ENCODE measurements around the gene SERPIND1.

The SERPIND1 gene

DNA sequence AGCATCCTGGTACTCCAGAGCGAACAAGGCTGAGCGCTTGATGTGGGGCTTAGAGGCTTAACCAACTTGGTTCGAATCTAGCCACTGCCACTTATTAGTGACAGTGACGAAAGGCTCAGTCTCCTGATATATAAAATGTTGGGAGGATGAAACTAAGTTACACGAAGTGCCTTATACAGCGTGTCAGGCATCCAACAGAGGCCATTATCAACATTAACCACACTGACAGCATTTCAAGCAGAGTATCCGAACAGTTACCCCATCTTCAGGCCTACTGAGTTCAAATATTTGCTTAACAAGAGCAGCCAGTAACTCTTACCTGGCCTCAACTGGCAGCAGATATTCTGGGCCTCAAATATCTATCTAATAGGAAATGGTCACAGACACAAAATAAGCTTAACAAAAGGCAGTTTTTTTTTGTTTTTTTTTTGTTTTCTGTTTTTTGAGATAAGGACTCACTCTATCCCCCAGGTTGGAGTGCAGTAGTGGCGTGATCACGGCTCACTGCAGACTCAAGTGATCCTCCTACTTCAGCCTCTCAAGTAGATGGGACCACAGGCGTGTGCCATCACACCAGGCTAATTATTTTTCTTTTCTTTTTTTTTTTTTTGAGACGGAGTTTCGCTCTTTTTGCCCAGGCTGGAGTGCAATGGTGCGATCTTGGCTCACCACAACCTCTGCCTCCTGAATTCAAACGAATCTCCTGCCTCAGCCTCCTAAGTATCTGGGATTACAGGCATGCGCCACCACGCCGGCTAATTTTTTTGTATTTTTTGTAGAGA lies 2.9 kb downstream of the SERPIND1 start:
- DNase-seq: no peak

DNA sequence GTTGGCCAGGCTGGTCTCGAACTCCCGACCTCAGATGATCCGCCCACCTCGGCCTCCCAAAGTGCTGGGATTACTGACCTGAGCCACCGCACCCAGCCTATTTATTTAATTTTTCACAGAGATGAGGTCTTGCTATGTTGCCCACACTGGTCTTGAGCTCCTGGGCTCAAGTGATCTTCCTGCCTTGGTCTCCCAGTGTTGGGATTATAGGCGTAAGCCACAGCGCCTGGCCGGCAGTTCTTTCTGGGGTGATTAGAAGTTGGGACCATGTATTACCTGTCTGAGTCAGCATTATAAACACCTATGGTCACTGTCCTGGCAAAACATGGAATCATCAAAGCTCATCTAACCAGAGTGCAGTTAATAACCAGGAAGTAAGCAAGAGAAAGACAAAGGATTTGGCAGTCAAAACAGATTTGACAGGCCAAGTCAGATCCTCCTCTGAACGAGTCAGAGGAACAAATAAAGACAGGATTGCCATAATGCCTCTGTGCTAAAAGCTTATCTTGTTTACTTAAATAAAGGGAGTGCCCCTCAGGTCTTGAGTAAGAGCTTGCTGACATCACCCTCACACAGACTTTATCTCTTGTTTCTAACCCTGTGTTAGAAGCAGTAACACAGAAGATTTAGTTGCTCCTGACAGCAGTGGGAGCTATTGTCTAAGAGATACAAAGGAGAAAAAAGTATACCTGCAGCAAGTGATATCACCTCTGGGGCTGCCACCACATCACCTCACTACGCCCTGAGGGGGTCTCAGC lies 3.7 kb downstream of the SERPIND1 start:
- no peak for DNase-seq

DNA sequence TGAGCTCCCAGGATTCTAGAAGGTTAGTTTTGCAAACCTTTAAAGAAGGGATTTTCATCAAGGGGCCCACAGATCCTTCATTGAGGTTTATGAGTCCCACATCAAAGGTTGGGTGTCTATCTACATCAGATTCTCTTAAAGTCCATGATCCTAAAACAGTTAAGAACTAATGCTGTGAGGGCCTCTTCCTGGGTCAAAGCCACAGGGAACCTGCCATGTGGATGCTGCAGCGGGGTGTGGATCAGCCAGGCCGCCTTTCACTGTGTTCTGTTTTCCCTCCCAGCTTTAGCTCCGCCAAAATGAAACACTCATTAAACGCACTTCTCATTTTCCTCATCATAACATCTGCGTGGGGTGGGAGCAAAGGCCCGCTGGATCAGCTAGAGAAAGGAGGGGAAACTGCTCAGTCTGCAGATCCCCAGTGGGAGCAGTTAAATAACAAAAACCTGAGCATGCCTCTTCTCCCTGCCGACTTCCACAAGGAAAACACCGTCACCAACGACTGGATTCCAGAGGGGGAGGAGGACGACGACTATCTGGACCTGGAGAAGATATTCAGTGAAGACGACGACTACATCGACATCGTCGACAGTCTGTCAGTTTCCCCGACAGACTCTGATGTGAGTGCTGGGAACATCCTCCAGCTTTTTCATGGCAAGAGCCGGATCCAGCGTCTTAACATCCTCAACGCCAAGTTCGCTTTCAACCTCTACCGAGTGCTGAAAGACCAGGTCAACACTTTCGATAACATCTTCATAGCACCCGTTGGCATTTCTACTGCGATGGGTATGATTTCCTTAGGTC lies 5.3 kb downstream of the SERPIND1 start:
- no peak for DNase-seq

DNA sequence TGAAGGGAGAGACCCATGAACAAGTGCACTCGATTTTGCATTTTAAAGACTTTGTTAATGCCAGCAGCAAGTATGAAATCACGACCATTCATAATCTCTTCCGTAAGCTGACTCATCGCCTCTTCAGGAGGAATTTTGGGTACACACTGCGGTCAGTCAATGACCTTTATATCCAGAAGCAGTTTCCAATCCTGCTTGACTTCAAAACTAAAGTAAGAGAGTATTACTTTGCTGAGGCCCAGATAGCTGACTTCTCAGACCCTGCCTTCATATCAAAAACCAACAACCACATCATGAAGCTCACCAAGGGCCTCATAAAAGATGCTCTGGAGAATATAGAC lies 5.9 kb downstream of the SERPIND1 start:
- DNase-seq: no peak

DNA sequence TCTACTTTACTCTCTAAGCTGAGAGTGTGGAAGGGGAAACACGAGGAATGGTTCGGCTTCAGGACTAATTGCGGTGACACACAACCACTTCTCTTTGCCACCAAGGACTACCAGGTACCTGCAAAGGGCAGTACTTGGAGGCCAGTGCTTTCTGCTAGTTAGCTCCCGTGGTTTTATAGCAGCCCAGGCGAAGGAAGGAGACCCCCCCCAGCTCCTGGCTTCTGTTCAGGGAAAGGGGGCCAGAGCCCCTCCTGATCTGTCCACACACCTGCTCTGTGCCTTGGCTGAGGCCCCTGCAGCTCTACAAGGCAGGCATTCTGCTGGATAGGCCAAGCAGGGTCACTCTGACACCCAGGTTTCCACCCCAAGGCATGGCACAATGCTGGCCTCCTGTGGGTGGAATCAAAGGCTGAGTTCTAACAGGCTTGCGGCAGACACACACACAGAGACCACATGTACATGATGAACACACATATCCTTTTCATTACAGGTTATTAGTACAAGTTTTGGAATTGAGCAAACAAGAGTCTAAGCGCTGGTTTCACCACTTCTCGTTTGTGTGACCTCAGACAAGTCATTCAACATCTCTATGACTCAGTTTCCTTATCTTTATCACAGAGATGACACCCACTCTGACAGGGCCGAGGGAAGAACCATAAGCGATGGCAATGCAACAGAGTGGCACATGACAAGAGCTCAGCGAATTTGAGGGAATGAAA lies 7.5 kb downstream of the SERPIND1 start:
- no peak for DNase-seq

DNA sequence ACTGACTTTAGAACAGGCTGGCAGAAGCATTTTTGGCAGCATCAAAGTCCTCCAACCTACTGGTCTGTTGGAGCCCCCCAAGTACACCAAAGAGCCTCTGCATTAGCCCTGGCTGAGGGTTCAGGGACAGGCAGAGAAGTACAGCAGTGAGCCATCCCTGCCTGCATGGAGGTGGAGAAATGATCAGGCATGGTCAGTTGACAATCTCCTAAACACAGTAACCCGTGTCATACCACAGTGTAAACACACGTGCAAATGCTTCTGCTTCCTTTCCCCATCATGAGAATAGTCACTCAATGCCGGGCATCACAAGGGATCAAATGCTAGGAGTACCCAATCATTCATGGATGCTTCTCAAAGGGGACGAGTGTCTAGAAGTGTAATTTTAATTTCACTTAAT lies 8.2 kb downstream of the SERPIND1 start:
- DNase-seq: no peak

DNA sequence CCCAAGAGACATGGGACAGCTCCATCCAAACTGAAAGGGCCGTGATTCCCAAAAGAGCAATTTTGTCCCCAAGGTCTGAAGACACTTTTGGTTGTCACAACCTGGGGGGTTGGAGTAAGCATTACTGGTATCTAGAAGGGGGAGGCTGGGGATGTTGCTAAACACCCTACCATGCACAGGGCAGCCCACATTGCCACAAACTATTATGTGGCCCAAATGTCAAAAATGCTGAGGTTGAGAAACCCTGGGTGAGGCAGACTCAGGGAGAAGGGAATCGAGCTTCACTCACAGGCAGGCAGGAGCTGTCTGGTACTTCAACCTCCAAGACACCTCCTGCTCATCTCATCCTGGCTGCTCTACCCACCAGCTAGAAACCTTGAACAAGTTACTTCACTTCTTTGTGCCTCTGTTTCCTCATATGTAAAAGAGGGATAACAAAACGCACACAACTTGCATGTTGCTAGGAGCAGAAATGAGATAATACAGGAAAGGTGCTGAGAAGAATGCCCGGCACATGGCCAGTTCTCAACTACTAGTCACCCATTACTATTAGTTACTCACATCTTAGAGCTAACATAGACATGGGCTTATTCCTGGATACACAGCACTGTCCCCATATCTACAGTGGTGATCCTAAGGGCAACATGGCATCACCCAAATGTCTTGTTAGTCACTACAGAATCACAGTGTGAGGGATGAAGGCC lies 8.8 kb downstream of the SERPIND1 start:
- no peak for DNase-seq

DNA sequence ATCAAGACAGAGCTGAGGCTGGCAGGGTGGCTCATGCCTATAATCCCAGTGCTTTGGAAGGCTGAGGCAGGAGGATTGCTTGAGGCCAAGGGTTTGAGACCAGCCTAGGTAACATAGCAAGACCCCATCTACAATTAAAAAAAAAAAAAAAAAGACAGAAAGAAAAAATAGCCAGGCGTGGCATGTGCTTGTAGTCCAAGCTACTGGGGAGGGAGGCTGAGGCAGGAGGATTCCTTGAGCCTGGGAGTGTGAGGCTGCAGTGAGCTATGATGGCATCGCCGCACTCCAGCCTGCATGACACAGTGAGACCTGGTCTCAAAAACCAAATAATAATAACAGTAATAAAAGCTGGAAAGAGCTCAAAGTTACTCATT lies 9.4 kb downstream of the SERPIND1 start:
- DNase-seq: no peak

DNA sequence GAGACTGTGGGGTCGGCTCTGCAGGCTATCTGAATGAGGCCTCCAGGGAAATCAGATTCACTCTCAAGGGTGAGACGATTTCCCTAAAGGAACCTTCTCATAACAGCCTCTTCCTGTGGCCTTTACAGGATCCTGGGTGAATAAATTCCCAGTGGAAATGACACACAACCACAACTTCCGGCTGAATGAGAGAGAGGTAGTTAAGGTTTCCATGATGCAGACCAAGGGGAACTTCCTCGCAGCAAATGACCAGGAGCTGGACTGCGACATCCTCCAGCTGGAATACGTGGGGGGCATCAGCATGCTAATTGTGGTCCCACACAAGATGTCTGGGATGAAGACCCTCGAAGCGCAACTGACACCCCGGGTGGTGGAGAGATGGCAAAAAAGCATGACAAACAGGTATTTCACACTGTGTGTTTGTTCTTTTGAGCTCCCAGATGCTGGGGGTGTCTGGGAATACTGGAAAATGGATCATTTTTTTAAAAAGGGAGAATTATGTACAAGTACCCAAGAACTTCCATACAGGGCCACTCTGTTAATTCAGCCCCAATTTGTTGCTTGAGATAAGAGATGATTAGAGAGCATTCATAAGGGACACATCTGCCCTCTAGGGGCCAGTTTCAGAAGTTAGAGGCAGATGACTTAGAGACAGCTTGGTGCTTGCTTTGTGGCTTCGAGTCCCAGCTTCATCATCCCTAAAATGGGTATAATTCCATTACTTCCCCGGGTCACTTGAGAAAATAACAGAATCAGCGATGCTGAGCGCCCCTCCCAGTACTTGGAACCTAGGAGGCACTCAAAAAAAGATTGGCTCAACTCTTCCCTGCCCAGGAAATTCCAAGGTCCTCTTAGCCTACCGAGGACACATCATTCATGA lies 10.2 kb downstream of the SERPIND1 start:
- peak; percentile 20 to 30 for DNase-seq

DNA sequence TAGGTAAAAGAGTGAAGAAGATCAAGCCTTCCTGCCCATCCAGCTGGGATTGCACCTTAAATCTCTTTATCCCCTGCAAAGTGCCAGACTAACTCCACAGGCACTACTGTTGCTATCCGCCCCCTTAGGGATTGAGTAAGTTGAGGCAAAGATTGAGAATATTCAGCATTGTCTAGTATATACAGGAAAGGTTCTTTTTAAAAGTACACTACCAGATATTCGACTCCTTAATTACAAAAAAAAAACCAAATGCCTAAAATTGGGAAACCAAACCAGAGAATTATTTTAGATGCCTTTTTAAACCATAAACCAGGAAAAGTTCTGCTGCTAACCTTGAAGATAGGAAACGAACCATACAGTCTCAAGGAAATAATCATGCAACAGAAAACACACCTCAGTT lies 11.5 kb downstream of the SERPIND1 start:
- no peak for DNase-seq

DNA sequence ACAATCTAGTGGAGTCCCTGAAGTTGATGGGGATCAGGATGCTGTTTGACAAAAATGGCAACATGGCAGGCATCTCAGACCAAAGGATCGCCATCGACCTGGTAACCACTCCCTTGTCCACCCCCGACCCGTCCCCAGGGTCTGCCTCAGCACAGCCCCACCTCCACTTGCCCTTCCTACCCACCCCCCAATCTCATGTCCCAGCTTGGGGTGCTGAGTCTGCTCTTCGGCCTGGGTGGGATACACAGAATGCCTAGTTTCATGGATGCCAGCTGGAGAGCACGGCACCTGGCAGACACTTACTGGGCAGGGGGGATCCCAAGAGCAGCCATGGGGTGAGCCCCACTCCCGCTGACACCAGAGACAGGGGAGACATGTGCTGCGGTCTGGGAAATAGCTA lies 12.1 kb downstream of the SERPIND1 start:
- no peak for DNase-seq

DNA sequence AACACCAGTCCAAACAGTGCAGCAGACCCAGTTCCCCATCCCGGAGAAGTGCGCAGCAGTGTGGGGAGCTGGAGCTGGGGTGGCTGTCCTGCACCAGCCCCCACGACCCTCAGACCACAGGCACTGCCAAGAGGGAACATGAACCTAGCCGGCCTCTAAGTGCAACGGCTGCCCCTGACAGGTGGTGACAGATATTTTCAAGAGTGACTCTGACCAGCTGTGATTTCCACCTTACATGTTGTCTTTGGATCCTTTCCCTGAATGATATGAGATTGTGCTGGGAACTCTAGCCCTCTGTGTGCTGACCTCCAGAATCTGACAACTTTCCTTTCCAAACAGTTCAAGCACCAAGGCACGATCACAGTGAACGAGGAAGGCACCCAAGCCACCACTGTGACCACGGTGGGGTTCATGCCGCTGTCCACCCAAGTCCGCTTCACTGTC lies 12.6 kb downstream of the SERPIND1 start:
- DNase-seq: no peak

DNA sequence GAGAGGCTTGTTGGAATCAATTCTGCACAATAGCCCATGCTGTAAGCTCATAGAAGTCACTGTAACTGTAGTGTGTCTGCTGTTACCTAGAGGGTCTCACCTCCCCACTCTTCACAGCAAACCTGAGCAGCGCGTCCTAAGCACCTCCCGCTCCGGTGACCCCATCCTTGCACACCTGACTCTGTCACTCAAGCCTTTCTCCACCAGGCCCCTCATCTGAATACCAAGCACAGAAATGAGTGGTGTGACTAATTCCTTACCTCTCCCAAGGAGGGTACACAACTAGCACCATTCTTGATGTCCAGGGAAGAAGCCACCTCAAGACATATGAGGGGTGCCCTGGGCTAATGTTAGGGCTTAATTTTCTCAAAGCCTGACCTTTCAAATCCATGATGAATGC lies 13.3 kb downstream of the SERPIND1 start:
- no peak for DNase-seq

DNA sequence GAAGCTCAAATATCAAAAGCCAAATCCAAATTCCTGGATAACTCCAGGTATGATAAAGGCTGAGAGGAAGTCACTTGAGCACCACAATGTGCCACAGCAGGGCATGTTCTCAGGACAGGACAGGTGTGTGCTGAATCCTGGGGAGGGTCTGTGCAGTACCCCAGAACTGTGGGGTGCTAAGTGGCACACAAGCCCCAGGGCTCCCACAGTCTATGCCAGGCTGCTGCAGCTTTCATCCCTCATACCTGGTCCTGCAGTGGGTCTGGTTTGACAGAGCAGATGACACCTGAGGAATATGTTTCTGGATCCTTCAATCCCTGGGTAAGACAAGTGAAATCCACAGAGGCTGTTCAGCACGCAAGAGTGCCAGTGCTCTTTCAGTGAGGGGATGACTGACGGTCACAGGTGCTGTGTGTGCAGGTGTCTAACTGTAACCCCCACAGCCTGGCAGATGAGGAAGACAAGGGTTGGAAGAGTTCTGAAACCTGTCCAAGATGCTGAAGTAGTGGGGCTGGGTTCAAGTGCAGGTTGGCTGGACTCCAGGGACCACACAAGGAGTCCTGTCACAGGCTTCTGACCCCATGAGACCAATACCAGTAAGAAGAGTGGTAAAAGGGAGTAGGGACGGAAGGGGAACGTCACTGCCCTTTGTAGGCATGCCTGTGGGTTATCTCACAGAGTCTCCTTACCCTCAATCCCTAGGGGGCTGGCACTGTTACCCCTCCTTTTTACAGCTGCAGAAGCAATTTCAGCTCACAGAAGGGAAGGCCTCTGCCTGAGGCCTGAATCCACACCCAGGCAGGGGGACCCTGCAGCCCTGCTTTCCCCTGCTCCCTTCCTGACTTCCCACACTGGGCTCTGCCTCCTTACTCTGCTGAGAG lies 14.1 kb downstream of the SERPIND1 start:
- no peak for DNase-seq

DNA sequence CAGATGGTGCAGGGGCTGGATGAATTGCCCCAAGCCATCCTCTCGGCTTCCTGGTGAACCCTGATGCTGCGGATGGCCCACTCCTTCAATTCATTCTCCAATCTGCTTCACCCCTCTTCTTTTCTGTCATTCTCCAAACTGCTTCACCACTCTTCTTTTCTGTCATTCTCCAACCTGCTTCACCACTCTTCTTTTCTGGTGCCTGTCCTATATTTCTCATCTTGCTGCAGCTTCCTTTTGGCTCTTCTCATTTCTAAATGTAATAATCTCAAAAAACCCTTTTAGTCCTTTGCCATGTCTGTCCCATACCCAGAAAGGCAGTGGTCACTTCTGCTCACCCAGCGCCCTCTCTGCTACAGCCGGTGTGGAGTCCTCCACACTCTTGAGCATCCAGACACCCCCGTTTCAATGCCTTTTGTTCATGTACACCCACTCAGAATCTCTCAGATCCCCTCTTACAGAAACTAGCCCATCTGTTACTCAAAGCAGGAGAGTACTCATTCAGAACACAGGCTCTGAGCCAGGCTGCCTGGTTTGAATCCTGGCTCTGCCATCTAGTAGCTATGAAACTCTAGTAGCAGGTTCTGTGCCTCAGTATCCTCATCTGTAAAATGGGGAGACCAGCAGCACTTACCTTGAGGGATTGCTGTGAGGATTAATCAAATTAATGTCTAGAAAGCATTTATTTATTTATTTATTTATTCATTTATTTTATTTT lies 14.9 kb downstream of the SERPIND1 start:
- no peak for DNase-seq

DNA sequence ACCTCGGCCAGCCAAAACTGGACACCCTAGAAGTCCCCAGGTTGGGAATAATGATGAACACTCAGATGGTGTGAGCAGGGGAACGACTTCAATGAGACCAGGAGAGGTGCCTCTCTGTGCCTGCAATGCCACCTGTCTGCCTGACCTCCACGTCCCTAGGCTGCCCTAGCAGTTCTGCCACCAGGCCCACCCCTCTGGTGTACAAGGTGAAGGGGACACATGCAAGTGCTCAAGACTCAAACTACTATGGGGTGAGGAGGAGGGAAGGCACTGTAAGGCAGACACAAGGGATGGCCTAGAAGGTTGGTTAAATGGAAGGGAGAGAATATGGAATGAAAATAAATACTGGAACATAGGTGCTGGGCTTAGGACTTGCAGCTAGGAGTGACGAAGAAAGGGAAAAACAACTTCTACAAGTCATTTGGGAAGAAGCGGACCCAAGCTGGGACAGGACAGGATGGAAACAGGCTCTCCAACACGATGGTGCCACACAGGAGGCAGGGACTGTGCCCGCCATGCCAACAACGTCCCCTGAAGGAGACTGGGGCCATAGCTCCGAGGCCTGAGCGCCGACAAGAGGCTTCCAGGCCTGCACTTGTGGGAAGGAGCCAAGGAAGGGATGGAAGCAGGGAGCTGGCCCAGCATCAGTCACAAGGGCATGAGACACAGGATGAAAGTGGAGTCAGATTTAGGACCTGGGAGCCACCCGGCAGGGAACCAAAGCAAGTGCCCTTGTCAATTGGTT lies 18.5 kb downstream of the SERPIND1 start:
- no peak for DNase-seq

DNA sequence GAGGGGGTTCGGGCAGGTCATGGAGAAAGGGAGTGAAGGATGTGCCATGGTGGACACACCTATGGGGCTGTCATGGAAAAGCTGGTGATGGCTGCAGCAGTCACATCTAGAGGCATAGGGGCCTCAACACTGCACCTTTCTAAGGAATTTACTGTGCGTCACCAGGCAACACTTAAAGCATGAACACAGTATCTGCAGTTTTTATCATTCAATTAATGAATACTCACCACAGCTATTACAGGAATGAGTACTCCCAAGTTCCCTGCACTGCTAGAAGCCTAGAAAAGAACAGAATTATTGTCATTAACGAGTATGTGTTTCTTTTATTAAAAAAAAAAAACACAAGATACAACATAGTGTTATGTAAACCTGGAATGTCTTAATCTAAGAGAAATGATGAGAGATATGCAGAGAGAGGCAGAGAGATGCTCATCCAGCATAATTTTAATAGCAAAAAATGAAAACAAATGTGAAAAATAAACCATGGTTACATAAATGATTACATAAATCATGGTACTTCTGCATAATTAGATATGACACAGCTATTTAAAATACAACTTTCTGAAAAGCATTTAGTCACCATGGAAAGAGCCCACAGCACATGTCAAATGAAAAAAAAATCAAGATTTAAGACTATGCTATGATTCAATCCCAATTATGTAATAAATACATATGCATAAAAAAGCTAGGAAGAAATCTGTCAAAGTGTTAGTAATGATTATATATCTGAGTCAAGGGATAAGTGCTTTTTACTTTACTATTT lies 19.2 kb downstream of the SERPIND1 start:
- no peak for DNase-seq

Data from activated CD4-positive, alpha-beta T cell treated with anti-CD3 and anti-CD28 coated beads, Interleukin-2, amount 50 U/mL, for 4 hours (primary cell).